DOHH2 (cell line): Measurements from ENCODE around the gene UBR2.
"Not testable (repeated sequence)": the region's sequence is repeated elsewhere in the genome, so short reads cannot be mapped to it uniquely, and the experiment has no call there.

Source experiments
- H3F3A ChIP-seq: fragments of 200-600 bp; sonication (generic), shearing (Covaris generic); 2 replicates; pipeline ENCODE4 v1.6.0; 2016; ENCODE audit warnings: antibody characterized with exemption, mild to moderate bottlenecking; ENCODE audit not compliant: control insufficient read depth, insufficient read depth
- H3K27ac ChIP-seq: fragments of 200-600 bp; sonication (generic); 2 replicates; pipeline ENCODE4 v1.5.1; 2014; ENCODE audit warnings: low read depth, mild to moderate bottlenecking, low read length, moderate library complexity
- H3K27me3 ChIP-seq: fragments of 200-600 bp; sonication (generic); 2 replicates; pipeline ENCODE4 v1.6.1; 2014; ENCODE audit warnings: mild to moderate bottlenecking, low read length, mixed read lengths; ENCODE audit not compliant: control insufficient read depth
- H3K36me3 ChIP-seq: fragments of 200-600 bp; sonication (generic); 2 replicates; pipeline ENCODE4 v1.6.1; 2014; ENCODE audit warnings: mild to moderate bottlenecking, low read length, moderate library complexity, mixed read lengths; ENCODE audit not compliant: control insufficient read depth
- H3K4me1 ChIP-seq: fragments of 200-600 bp; sonication (generic); 2 replicates; pipeline ENCODE4 v1.6.1; 2014; ENCODE audit warnings: mild to moderate bottlenecking, low read length, mixed read lengths; ENCODE audit not compliant: control insufficient read depth
- H3K4me2 ChIP-seq: fragments of 200-600 bp; sonication (generic); 2 replicates; pipeline ENCODE4 v1.6.0; 2014; ENCODE audit warnings: mild to moderate bottlenecking, low read length, moderate library complexity
- H3K4me3 ChIP-seq: fragments of 200-600 bp; sonication (generic); 2 replicates; pipeline ENCODE4 v1.5.1; 2014; ENCODE audit warnings: mild to moderate bottlenecking, low read length, mixed read lengths
- H3K79me2 ChIP-seq: fragments of 200-600 bp; sonication (generic); 2 replicates; pipeline ENCODE4 v1.6.1; 2014; ENCODE audit warnings: mild to moderate bottlenecking, low read length, mixed read lengths; ENCODE audit not compliant: control insufficient read depth
- H3K9me2 ChIP-seq: fragments of 200-600 bp; sonication (generic); replicated peaks from 2 replicates; pipeline ENCODE4 v1.6.1; 2014; ENCODE audit warnings: mild to moderate bottlenecking, low read length, mixed read lengths; ENCODE audit not compliant: control insufficient read depth
- H3K9me3 ChIP-seq: fragments of 200-600 bp; sonication (generic); 2 replicates; pipeline ENCODE4 v1.6.1; 2014; ENCODE audit warnings: antibody characterized with exemption, low read length, mixed read lengths; ENCODE audit not compliant: control insufficient read depth, insufficient read depth
- H4K20me1 ChIP-seq: fragments of 200-600 bp; sonication (generic); 2 replicates; pipeline ENCODE4 v1.6.0; 2014; ENCODE audit warnings: low read depth, mild to moderate bottlenecking, antibody characterized with exemption, low read length, moderate library complexity; ENCODE audit not compliant: control insufficient read depth, insufficient read depth
- CTCF ChIP-seq: fragments of 200-600 bp; sonication (generic); IDR thresholded peaks from one replicate; pipeline ENCODE4 v1.5.1; 2014; ENCODE audit warnings: antibody characterized with exemption, mild to moderate bottlenecking, low read depth, low read length; ENCODE audit not compliant: poor library complexity, severe bottlenecking
- EZH2phosphoT487 ChIP-seq: fragments of 200-600 bp; sonication (generic); IDR thresholded peaks from 2 replicates; pipeline ENCODE4 v1.6.1; 2017; ENCODE audit warnings: borderline replicate concordance, mild to moderate bottlenecking, antibody characterized with exemption, low read length, moderate library complexity, mixed read lengths

Gene UBR2

GRCh38 chr6:42598300-42598699 lies 34.5 kb downstream of the UBR2 start:
- Histone ChIP-seq H3K36me3 (peaks cover 17% of the 10 kb centered on the region; the same call in 1 of the 2 replicates), H3K27ac (no peak overlapping the region), H3F3A (no peaks in the 10 kb centered on the region; the same call in 1 of the 2 replicates), H3K9me2 (no peaks in the 10 kb centered on the region), H3K4me3 (no peak overlapping the region), H4K20me1 (no peaks in the 10 kb centered on the region), H3K79me2 (no peaks in the 10 kb centered on the region), H3K27me3 (no peaks in the 10 kb centered on the region), H3K9me3 (no peaks in the 10 kb centered on the region), H3K4me1 (no peaks in the 10 kb centered on the region), H3K4me2 (no peak overlapping the region)
- TF ChIP-seq CTCF (no peak), EZH2phosphoT487 (no peak)

- TF ChIP-seq EZH2phosphoT487 (no peak), CTCF (no peak)
- H3K4me2 ChIP-seq: no peak overlapping the region
- no peaks in the 10 kb centered on the region for H3K4me1 ChIP-seq
- H3K4me3 ChIP-seq: no peak overlapping the region
- no peak overlapping the region for H3K27ac ChIP-seq
- no peaks in the 10 kb centered on the region for H3K27me3 ChIP-seq
- no peaks in the 10 kb centered on the region for H4K20me1 ChIP-seq
- H3K9me3 ChIP-seq: no peaks in the 10 kb centered on the region
- H3K9me2 ChIP-seq: no peaks in the 10 kb centered on the region
- H3F3A ChIP-seq: no peaks in the 10 kb centered on the region; the same call in none of the 2 replicates
- peaks cover 12% of the 10 kb centered on the region; the same call in 1 of the 2 replicates for H3K36me3 ChIP-seq
- H3K79me2 ChIP-seq: no peaks in the 10 kb centered on the region
Measured at GRCh38 chr6:42599558-42599957, 35.7 kb downstream of the UBR2 start.

GRCh38 chr6:42604150-42604549 lies 40.3 kb downstream of the UBR2 start:
- no peak overlapping the region for H3K4me3 ChIP-seq
- no peaks in the 10 kb centered on the region for H4K20me1 ChIP-seq
- no peaks in the 10 kb centered on the region for H3K27me3 ChIP-seq
- no peaks in the 10 kb centered on the region for H3K4me1 ChIP-seq
- H3K9me3 ChIP-seq: no peaks in the 10 kb centered on the region
- H3K36me3 ChIP-seq: peaks cover 23% of the 10 kb centered on the region
- H3K27ac ChIP-seq: no peak overlapping the region
- H3K4me2 ChIP-seq: no peak overlapping the region
- no peaks in the 10 kb centered on the region for H3K9me2 ChIP-seq
- TF ChIP-seq CTCF (no peak), EZH2phosphoT487 (no peak)
- no peaks in the 10 kb centered on the region; the same call in 1 of the 2 replicates for H3F3A ChIP-seq
- H3K79me2 ChIP-seq: no peaks in the 10 kb centered on the region

- H3K36me3 ChIP-seq: peaks cover 23% of the 10 kb centered on the region
- not testable (repeated sequence) for H3K9me3 ChIP-seq, H3K79me2 ChIP-seq, H3K27ac ChIP-seq, H3K4me1 ChIP-seq, H3K4me3 ChIP-seq, H3K9me2 ChIP-seq, H4K20me1 ChIP-seq, H3K4me2 ChIP-seq, H3F3A ChIP-seq, H3K27me3 ChIP-seq
Measured at GRCh38 chr6:42604699-42605098, 40.9 kb downstream of the UBR2 start.
